DMS114 treated with DMSO at 0.1 percent for 48 hours (cell line): Measurements from ENCODE around the gene NFKBIE.

Source experiments
- DNase-seq: peaks from one replicate; lab custom pipeline; 2025; ENCODE audit not compliant: unreplicated experiment; lab: John Stamatoyannopoulos, UW

NFKBIE gene

DNA sequence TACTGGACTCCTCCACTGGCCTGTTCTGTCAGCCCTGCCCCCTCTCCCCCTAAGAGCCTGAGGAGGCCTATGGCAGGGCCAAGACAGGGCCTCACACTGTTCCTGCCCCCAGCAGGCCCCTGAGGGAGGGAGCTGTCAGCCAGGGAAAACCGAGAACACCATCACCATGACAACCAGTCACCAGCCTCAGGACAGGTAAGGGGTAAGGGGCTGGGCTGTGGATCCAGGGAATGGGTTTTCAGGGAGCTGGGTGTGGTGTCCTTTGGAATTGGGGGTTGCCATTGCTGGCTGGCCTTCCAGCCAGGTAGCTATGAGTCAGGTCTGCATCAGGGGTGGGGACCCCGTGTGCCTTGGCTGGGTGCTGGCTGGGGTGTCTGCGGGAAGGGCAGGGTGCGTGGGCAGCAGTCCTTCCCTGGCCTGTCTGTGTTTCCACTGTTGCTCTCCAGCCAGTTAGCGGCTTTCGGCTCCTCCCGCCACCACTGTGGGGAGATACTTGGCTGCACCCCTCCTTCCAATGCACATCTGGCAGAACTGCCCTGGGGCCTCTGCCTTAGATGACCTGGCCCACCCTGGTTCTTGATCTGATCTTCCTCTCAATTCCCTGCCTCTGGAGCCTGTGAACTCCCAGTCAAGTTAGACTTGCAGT is 38.1 kb downstream of the NFKBIE start:
- DNase-seq, result no peak

GRCh38 chr6:44226368-44227147 is 38.8 kb downstream of the NFKBIE start:
- no peak for DNase-seq

- no peak for DNase-seq
Observed at GRCh38 chr6:44225579-44226325, 39.6 kb downstream of the NFKBIE start.

- DNase-seq, result no peak
Observed at GRCh38 chr6:44224965-44225305, 40.4 kb downstream of the NFKBIE start.

DNA sequence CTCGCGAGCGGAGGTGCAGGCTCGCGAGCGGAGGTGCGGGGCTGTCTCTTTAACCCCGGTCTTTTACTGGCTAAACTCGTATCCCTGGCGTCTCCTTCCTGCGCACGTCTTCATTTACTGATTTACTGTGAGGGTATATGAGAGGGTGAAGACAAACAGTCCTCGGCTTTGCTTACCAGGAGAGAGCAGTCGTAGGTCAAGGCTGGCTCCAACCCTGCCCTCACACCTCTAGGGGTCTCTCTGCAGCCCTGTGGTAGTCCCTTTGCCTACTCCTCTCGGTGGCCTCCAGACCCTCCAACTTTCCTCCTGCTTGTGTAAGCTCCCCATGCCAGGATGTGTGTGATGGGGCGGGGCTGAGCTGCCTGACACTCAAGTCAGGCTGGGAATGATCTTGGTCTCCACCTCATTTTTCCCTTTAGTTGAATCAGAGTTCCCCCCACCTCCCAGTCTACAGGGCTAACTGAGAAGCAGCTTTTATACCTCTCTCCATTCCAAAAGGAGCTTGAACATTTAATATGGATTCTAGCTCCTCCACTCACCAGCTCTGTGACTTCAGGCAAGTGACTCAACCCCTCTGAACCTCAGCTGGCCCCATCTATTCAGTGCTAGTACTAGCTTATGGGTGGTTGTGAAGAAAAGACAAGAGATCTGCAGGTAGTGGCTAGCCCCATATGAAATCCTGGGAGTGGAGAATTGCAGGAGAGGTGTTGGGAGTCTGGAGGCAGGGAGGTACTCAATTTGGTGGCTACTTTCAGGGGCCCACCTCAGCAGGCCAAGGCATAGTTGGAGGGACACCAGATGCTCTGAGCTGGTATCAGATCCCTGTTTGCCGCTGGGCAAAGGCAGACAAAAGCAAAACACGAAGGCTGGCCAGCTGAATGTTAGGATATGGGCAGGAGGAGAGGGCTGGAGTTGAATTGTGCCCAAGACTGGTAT is 41.1 kb downstream of the NFKBIE start:
- no peak for DNase-seq

DNA sequence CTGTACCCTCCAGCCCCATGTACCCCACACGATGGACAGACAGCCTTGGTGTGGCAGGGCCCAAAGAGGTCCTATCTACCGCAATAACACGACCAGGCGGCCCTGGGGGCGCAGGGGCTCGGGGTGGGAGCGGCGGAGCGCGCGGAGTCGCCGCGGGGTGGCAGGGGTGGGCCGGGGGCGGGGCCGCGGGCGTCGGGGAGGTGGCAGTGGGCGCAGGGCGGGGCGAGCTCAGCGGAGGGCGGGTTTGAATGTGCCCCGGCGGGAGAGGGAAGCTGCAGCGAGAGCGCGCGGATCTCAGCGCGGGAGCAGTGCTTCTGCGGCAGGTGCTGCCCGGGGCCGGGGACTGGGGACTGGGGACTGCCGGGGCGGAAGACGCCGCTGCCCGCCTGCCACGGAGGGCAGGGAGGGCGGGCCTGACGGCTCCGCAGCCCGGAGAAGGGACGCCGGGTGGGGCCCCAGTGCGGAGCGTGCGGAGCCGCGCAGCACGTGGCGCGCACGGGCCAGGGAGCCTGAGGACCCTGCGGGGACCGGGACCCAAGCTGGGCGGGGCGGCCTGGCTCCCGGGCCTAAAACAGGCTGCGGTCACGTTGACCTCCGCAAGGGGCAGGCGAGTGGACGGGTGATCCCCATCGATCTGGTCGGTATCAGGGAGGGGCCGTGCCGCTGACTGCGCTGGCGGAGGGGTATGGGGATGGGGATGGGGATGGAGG is 41.9 kb downstream of the NFKBIE start, which contains the start of gene SLC29A1:
Gene SLC29A1, plus strand, starts transcription at position 277 of the 710 bp plus-strand sequence. CDS start 3,719 bp downstream, outside the sequence.
- peak; percentile 68 for DNase-seq

GRCh38 chr6:44222486-44223318 is 42.6 kb downstream of the NFKBIE start:
- no peak for DNase-seq

- no peak for DNase-seq
Observed at GRCh38 chr6:44221961-44222335, 43.4 kb downstream of the NFKBIE start.

DNA sequence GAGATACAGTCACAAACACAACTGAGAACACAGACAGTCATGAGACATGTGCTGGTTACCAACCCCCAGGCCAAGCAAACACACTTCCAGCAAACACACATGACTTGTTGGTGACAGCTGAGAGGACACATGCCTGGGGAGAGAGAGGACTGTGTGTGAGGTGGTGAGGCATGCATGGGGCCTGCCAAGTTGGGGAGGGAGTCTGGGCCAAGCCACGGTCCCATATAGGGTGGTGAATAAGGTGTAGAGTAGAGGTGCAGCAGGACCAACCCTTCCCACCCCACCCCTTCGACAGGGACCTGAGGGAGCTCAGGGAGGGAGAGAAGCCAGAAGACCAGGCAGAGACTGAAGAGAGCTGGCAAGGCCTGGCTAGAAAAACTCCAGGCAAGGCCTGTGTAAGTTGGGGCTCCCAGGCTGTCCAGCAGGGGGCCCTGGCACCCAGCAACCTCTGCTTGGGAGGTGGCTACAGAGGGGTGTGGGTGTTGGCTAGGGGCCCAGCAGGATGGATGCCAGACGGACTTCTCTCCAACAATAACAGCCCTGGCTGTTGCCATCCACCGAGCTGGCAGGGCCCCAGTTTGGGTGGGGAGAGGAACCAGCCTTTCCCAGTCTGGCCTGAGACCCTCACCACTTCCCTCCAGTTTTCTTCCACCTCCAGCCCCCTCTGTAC is 43.9 kb downstream of the NFKBIE start:
- peak; percentile 49 for DNase-seq

DNA sequence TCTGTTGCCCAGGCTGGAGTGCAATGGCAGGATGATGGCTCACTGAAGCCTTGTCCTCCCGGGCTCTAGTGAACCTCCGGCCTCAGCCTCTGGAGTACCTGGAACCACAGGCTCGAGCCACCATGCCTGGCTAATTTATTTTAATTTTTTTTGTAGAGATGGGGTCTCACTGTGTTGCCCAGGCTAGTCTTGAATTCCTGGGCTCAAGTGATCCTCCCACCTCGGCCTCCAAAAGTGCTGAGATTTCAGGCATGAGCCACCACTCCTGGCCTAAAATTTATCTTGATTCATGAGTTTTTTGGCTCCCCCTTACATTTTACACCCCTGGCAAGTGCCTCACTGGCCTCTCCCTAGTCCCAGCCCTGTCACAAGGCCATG is 44.4 kb downstream of the NFKBIE start:
- DNase-seq, result no peak

DNA sequence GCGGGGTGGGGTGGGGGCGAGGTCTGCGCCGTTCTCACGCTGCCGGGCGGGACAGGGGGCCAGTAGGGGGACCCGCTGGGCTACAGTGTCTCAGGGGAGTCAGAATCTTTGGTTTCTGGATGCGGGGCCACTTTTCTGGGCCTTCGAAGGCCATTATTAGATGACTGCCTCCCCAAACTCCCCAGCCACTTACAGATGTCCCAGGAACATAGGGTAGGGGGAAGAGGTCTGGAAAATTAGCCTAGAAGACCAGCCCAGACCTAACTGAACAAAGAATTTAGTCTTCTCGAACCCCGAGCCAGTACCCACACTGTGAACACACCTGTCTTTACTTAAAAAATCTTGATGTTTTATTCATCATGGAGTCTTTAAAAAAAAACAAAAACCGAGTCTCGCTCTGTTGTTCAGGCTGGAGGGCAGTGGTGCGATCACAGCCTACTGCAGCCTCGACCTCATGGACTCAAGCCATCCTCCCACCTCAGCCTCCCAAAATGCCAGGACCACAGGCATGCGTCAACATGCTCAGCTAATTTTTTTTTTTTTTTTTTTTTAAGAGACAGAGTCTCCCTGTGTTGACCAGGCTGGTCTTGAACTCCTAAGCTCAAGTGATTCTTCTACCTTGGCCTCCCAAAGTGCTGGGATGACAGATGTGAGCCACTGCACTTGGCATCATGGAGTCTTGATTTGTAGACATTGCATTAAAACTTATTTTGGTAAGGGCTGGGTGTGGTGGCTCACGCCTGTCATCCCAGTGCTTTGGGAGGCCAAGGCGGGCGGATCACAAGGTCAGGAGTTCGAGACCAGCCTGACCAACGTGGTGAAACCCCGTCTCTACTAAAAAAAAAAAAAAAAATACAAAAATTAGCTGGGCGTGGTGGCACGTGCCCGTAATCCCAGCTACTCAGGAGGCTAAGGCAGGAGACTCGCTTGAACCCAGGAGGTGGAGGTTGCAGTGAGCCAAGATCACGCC is 45.3 kb downstream of the NFKBIE start:
- no peak for DNase-seq

DNA sequence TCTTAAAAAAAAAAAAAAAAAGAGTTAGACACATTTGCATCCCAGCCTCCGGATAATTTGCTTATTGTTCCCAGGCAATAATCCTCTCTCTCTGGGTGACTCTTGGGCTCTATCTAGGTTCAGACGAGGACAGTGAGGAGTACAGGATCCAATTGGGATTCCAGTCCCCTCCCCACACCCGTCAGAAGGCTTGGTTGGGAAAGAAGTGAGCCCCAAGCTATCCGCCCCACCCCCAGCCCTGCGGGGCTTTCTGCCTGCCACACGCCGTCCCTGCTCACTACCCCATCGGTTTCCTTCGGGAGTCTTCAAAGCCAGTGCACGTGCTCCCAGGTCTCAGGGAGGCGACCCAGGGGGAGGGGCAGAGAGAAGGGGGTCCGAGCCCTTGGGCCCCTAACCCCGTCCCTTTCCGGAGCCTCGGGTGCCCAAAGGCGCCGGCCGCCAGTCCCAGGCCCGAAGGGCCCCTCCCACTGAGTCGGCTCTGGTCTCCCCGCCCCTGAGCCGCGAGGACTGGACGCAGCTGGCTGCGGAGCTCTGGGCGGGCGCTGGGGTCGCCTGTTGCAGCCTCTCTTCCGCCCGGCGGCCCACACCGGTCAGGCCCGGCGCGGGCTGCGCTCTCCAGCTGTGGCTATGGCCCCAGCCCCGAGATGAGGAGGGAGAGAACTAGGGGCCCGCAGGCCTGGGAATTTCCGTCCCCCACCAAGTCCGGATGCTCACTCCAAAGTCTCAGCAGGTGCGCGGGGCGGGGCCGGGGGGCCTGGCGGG is 46.1 kb downstream of the NFKBIE start:
- DNase-seq, result peak; percentile 76

GRCh38 chr6:44217332-44218143 is 47.8 kb downstream of the NFKBIE start:
- no peak for DNase-seq

GRCh38 chr6:44216677-44217331 is 48.5 kb downstream of the NFKBIE start, which contains the start of gene MYMX:
Gene MYMX (plus strand): TSS chr6:44216926. CDS start chr6:44217472, 546 bp downstream.
- DNase-seq, result no peak

DNA sequence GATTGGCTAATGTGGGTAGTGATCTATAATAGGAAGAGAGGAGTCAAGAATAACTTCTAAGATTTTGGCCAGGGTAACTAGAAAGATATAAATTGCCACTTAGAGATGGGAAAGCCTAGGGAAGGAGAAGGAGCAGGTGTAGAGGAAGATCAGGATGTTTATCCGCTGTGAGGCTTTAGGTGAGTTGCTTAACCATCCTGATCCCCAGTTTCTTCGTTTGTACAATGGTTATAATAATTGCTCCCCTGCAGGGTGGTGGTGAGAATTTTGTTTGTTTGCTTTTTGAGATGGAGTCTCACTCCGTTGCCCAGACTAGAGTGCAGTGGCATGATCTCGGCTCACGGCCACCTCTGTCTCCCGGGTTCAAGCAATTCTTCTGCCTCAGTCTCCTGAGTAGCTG is 51.0 kb downstream of the NFKBIE start:
- DNase-seq, result no peak
